ENCODE data around the gene SLC2A6.

The SLC2A6 gene

DNA sequence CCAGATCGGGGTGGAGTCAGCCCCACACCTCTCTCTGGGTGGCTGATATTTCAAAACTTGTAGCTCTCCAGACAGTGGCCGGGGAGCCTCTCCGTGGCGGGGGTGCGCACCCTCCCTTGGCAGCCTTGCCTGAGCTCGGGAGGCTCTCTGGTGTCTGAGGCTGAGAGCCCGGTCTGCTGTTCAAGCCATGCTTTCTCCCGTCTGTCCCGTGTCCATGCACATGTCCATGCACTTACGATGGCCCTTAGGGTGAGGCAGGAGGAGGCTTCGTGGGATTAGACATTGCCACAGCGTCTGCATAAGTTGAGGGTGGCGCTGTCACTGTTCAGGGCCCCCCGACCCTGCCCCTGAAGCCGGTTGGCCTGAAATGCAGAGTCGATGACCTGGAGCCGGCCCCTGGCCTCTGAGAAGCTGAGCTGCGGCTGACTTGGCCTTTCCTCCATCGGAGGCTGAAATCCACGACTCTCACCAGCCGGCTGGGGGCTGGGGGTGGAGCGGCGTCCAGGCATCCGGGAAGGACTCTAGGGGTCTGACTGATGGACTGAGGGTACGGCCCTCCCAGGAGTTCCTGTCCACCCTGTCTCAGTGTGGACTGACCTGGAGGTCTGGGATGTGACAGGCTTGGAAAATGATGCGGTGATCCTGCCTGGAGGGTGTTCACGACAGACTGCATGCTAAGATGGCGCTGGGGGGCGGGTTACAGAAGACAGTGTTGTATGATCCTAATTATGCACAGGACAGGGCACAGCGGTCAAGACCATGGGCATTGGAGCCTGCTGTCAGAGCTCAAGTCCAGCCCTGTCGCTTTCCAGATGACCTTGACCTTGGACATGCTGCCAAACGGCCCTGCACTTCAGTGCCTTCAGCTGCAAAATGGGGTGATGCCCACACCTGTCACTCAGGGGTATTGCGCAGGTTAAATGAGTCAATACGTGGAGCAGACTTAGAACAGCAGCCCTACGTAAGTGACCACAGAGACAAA is 18.3 kb upstream of the SLC2A6 start:
- DNase-seq (ENCODE audit: low spot score) = no peak

DNA sequence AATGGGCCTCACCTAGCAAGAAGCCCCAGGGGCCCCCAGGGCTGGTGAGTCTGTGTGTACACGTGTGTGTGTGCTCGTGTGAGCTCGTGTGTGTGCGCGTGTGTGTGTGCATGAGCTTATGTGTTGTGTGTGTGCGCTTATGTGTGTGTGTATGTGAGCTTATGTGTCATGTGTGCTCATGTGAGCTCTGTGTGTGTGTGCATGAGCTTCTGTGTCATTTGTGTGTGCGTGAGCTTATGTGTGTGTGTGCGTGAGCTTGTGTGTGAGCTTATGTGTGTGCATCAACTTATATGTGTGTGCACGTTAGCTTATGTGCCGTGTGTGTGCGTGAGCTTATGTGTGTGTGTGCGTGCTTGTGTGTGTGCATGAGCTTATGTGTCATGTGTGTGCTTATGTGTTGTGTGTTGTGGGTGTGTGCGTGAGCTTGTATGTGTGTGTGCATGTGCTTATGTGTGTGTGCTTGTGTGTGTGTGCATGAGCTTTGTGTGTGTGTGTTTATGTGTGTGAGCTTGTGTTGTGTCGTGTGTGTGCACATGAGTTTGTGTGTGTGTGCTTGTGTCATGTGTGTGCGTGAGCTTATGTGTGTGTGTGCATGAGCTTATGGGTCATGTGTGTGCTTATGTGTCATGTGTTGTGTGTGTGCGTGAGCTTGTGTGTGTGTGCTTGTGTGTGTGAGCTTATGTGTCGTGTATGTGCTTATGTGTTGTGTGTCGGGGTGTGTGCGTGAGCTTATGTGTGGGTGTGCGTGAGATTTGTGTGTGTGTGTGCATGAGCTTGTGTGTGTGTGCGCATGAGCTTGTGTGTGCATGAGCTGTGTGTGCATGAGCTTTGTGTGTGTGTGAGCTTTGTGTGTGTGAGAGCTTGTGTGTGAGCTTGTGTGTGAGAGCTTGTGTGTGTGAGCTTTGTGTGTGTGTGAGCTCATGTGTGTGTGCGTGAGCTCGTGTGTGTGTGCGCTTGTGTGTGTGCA is 16.7 kb upstream of the SLC2A6 start:
- no peak for DNase-seq (ENCODE audit: low spot score)

DNA sequence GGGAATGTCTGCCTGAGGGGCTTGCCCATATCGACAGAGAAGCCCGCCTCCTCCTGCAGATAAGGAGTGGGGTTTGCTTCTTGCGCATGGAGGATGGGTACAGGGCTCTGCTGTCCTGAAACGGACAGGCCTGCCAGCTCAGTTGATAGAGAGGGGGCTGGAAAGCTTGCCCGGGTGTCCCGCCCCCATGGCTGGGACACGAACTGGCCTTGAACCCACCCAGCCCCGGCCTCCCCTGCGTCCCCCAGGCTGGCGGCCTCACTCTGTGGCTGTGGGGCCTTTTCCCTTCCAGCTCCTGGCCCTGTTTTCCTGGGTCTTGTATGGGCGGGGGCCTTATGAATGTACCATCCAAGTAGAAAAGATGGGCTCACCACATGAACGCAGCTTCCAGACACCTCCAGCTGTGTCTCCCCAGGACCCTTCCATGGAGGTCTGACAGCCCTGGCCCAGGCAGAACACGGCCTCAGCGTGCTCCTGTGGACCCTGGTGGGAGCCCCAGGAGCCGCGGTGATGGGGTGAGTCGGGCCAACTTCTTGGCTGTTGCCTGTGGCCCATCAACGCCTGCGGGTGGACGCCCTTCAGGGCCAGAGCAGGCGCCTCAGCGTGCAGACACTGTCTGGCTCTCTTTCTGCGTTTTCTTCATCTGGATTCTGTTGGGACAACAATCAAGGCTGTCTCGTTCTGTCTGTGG is 15.9 kb upstream of the SLC2A6 start:
- no peak for DNase-seq (ENCODE audit: low spot score)

DNA sequence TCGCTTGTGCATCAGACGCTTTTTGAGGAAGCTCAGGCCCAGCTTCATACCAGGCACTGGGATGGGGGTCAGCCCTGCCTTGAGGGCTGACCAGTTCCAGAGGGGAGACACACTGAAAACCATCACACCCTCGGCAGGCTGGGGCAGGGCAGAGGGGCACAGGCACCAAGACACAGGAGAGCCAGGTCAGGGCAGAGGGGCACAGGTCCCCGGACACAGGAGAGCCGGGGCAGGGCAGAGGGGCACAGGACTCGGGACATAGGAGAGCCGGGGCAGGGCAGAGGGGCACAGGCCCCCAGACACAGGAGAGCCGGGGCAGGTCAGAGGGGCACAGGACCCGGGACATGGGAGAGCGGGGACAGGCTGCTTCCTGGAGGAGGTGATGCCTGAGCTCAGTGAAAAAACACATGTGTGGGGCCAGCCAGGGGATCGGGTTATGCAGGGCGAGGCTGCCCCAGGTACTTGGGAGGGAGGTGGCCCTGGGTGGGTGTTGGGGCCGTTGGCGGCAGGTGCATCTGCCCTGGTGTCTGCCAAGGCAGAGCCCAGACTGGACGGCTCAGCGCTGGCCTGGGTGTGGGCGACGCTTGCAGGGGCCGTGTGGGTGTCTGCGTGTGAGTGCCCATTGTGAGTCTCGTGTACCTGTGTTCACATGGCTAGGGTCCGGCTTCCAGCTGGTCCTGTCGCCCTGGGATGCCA is 15.1 kb upstream of the SLC2A6 start:
- DNase-seq (ENCODE audit: low spot score) = no peak

DNA sequence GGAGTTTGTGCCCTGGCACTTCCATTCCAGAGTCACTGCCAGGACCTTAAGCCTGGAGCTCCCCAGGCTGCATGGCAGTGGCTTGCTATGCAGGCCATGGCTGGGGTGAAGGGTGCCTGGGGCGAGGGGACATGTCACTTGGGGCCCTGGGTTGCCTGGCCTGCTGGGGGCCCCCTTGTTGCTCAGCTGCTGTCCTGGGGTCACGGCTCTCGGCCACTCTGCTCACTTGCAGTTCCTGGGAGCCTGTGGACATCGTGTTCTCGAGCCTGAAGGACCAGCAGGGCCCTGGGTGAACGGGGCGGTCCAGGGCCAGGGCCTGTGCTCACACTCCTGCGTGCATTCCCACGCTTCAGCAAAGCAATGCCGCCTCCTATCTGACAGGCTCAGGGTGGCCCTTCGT is 14.5 kb upstream of the SLC2A6 start:
- DNase-seq (ENCODE audit: low spot score) = no peak

DNA sequence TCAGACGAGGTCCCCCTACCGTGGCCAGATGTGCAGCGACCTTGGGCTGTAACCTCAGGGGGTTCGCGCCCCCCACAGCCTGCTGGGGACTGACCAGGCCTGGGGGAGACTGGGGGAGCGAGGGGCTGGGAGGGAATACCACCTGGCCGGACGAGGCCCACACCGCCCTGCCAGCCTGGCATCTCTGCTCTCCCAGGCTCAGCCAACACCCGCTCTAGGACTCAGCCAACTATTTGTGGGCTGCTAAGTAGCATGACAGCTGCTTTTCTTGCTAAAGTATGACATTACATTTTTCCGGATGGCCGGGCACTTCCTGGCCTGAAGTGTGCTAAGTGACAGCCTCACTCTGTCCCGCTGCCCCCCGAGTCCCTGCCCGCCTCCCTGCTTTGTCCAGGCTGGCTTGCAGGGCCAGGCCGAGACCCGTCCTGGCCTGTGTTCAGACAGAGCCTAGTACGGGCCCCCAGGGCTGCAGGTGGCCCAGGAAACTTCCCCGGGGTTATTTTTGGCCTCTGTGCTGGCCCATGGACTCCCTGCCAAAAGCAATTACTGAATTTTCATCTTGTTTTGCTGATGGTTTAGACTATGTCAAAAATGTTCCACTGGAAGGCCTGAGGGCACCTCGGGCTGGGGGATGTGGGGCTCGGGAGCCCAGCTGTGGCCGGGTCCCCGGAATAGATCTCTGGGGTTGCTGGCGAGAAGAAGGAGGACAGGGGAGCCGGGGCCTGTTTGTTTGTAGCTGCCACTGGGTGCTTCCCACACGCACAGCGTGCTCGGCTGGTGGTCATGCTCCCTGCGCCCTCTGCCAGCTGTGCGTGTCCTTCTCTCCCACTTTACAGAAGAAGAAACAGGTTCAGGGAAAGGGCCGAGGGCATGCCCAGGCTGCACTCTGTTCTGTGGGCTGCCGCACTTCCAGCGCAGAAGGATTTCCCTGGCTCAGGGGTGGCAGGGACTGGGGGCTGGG is 13.4 kb upstream of the SLC2A6 start:
- DNase-seq (ENCODE audit: low spot score) = peak; percentile 55

GRCh38 chr9:133491656-133491925 is 12.7 kb upstream of the SLC2A6 start:
- no peak for DNase-seq (ENCODE audit: low spot score)

DNA sequence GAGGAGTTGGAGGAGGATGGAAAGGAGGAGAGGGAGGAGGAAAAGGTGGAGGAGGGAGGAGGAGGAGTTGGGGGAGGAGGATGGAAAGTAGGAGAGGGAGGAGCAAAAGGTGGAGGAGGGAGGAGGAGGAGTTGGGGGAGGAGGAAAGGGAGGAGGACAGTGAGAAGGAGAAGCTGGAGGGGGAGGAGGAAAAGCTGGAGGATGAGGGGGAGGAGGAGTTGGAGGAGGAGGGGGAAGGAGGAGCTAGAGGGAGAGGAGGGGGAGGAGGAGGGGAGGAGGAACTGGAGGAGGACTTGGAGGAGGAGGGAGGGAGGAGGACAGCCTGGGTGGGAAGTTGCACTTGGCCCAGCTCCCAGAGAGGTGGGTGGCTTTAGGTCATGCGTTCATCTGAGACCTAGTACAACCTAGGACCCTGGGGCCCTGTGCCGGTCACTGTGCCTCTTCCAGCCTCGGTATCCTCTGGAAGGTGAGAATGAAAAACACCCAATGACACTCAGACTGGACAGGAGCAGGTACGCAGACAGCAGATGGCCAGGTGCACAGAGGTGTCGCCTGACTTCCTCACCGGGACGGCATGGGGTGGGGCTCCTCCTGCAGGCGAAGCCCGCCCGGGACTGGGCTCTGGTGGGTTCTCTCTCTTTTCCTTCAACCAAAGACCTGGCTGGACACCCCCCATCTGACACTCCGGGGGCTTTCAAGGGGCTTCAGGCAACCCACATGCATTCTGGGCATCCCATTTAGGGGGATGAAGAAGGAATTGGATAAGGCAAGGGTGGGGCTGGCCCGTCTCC is 12.2 kb upstream of the SLC2A6 start:
- DNase-seq (ENCODE audit: low spot score) = no peak

DNA sequence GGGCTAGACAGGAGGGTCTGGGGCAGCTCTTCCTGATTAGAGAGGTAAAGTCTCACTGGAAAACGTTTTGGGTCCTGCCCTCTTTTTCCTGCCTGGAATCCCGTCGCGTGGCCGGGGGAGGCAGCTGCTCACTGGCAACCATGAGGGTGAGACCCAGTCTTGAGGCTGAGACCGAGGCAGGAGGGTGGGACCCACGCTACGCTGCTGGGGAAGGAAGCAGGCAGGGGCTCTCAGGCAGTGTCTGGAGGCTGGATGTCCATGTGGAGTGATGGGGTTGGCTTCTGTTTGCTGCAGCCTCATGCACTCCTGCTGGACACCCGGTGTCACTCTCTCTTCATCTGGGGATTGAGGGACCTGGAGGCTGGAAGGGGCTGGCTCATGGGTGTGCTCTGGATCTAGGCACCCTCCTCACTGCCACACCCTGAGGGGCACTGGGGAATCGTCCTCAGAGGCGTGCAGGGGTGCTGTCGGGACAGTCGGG is 11.3 kb upstream of the SLC2A6 start:
- DNase-seq (ENCODE audit: low spot score) = no peak

GRCh38 chr9:133489253-133490190 is 10.6 kb upstream of the SLC2A6 start:
- DNase-seq (ENCODE audit: low spot score) = no peak

DNA sequence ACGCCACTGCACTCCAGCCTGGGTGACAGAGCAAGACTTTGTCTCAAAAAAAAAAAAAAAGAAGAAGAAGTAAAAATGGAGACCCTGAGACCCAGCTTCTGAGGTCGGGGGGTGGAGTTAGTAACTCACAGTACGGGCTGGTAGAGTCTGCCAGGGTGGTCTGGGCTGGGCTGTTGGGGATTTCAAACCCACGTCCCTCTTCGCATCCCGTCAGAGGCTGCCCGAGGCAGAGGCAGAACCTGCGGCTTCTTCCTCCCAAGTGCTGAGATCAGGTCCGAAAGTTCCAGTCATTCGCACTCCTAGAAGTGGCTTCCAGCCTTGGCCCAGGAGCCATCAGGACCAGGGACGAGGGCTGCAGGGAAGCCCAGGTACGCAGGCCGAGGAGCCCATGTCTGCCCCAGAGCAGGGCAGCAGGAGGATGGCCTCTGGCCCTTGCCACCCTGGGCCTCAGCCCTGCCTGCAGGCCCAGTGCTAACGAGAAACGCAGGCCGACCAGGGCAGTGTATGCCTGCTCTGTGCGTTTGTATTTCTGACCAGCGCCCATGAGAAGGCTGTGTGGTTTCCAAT is 9.9 kb upstream of the SLC2A6 start:
- DNase-seq (ENCODE audit: low spot score) = no peak

DNA sequence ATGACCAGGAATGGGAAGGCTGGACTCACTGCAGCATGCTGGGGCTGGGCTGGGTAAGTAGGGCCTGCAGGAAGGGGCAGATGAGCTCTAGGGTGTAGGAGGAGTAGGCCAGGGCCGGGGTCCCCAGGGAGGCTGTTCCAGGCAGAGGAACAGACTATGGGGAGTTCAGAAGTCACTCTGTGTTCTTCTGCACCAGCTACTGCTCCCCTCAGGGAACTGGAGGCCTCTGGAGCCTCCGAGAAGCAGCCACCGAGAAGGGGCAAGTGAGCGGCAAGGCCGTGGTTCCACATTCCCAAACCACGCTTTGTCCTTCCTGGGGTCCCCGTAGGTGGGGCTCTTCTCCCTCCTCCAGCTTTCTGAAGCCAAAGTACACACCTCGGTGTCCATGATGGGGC is 8.4 kb upstream of the SLC2A6 start:
- DNase-seq (ENCODE audit: low spot score) = no peak

DNA sequence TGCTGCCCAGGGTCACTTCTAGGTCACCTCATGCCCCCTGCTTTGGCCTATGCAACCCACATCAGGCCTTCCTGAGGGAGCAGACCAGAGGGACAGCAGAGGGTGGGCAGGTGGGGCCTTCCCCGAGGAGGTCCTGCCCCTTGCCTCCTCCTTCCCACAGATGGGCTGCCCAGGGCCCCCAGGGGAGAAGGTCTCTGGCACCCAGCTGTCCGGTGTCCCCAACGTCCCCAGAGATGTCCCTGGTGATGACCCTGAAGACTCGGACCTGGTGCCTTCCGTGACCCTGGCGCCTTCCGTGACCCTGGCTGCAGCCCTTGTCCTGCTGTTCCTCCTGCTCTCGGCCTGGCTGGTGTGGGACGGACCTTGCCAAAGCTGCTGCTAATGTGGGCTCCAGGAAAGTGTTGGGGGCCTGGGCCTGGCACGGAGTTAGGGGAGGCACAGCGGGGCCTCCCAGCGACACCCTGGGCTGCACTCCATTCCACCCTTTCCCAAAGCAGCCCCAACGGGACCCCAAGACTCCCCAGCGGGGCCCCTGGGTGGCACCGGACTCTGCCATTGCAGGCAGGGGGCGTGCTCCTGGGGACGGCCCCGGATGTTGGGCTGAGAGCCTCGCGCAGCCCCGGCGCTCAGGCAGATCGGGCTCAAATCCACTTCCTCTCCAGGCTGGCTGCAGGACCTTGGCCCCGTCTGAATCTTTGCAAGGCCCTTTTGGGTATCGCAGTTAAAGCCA is 6.8 kb upstream of the SLC2A6 start:
- no peak for DNase-seq (ENCODE audit: low spot score)

GRCh38 chr9:133484671-133485437 is 6.0 kb upstream of the SLC2A6 start:
- DNase-seq (ENCODE audit: low spot score) = no peak

GRCh38 chr9:133483611-133484010 is 4.7 kb upstream of the SLC2A6 start:
- no peak for DNase-seq (ENCODE audit: low spot score)

DNA sequence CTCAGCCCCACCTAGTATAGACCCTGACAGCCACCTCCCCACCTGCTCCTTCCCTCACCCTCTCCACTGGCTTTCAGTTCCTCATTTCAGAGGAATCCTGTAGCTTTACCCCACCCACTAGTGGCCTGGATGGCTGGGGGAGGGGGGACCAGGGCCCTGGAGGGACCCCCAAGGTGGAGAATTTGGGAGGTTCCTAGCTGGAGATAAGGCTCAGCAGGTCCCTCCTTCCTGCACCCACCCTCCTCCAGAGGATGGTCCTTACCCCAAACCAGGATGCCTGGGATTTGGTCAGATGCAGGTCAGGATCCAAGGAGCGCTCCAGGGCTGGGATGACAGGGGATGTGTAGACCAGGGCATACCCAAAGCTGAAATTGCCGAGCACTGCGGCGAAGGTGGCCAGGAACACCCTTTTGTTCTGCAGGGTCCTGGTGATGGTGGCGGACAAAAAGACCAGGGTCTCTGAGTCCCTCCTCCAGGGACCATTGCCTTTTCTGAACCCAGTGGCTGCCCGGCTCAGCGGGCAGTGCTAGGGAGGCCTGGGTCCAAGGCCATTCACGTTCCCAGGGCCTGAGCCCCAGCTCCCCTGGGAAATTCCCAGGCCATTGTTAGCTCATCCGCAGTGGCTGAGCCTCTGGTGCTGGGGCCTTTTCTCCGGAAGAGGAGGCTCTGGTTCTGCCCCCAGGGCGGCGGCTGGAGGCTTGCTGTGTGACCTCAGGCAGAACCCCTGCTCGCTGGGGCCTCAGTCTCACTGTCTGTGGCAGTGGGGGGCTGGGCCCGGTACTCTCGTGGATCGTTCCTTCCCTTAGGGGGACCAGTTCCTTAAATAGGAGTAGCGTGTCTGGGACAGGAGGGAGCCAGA is 678 bp downstream of the SLC2A6 start:
- DNase-seq (ENCODE audit: low spot score) = no peak

Measured in AG08396 (cell line).